ENCODE results near the gene MACROD2. TPM values are rescaled to one million over a fixed set of nuclear protein-coding genes. Genes with fewer than 3 reads are reported as not detected.

MACROD2 gene
- total and polyA plus RNA-seq, 11 donors = 0.54 to 5.4 (median 2.4) TPM

DNA sequence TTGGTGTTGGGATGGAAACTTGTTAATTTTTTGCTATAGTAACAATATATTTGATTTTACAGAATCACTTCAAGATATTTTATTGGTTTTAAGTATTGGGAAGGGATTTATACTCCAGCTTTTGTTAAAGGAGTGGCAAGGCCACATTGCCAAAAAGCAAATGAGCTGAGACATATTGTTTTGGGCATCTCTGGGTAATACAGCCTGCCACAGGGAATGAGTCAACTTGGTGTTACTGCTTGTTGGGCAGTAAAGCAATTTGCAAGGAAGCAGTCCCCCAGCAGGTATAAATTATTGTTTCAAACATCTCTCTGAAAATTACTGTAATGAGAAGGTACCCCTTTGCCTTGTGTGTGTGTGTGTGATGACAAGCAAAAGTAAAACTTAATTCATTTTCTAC, 1210.4 kb downstream of the MACROD2 start:
- TF ChIP-seq POLR2A (IDR thresholded peaks at IDR 0.05) = no peak
- TF ChIP-seq CTCF (IDR thresholded peaks at IDR 0.05) = no peak
- intact Hi-C loops (cut with DNase I) = no loop called here
- no peaks in the 10 kb centered on the region for H3K4me1 ChIP-seq
- no peak overlapping the region for H3K4me3 ChIP-seq
- peaks cover 0 to 21% (median 2%) of the 10 kb centered on the region in 12 donors for H3K9me3 ChIP-seq
- no peaks in the 10 kb centered on the region for H3K27me3 ChIP-seq
- ATAC-seq (no peak), DNase-seq (no peak)
- no peaks in the 10 kb centered on the region for H3K36me3 ChIP-seq
- no peak overlapping the region for H3K27ac ChIP-seq

DNA sequence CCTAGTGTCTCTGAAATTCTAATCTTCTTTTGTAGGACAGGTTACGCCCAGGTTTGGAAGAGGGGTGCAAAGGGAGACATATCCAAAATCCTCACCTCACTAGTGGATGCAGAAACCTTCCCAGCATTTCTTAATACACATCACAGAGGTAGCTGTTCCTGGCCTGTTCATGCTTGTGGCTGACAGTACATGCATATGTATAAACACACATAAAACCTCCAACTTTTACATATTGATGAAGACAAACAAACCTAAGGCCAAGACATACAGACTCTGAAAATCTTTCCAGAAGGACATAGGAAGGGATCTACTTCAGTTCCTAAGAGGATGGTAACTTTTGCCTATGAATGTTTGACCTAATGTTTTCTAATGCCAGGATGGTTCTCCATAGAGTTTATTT, 1214.2 kb downstream of the MACROD2 start:
- ATAC-seq (no peak), DNase-seq (no peak)
- Histone ChIP-seq H3K9me3 (peaks cover 0 to 15% (median 0%) of the 10 kb centered on the region in 12 donors), H3K4me3 (no peak overlapping the region), H3K27ac (no peak overlapping the region), H3K36me3 (no peaks in the 10 kb centered on the region), H3K4me1 (no peaks in the 10 kb centered on the region), H3K27me3 (no peaks in the 10 kb centered on the region)
- TF ChIP-seq POLR2A (IDR thresholded peaks at IDR 0.05) (no peak), CTCF (IDR thresholded peaks at IDR 0.05) (no peak)
- intact Hi-C loops (cut with DNase I) = no loop called here
- WGBS, 4 donors = 84 to 94% (median 89%) methylated on average over 1 of the region's 1 CpG

DNA sequence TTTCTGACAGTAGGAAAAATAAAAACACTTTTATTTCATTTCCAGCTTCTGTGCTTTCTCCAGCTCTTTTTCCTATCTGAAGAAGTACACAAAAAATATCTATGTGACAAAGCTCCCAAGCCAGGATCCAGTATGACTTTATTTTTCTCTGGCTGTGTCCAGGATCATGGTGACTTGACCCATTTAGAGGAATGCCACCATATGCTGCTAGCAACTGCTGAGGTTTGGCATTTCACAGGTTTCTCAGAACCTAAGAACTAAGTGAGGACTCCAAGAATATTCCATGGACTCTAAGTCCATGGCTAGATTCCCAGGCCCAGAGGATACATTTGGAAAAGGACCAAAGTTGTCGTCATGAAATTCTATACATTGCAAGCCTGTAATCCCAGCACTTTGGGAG, 1218.7 kb downstream of the MACROD2 start:
- H3K27me3 ChIP-seq = no peaks in the 10 kb centered on the region
- DNase-seq (no peak), ATAC-seq (no peak)
- H3K9me3 ChIP-seq = peaks cover 0 to 5% (median 0%) of the 10 kb centered on the region in 12 donors
- WGBS, 4 donors = 77 to 86% (median 81%) methylated on average over 1 of the region's 1 CpG
- TF ChIP-seq CTCF (IDR thresholded peaks at IDR 0.05) (no peak), POLR2A (IDR thresholded peaks at IDR 0.05) (no peak)
- H3K4me1 ChIP-seq = no peaks in the 10 kb centered on the region
- no peaks in the 10 kb centered on the region for H3K36me3 ChIP-seq
- intact Hi-C loops (cut with DNase I) = loop anchor here in 1 of 10 donors (10.0 kb wide), 1 partner anchor 59 kb away; no protein-coding TSS in a partner anchor
- no peak overlapping the region for H3K4me3 ChIP-seq
- no peak overlapping the region for H3K27ac ChIP-seq

GRCh38 chr20:15220009-15220656, 1224.8 kb downstream of the MACROD2 start:
- no peak for TF ChIP-seq POLR2A (IDR thresholded peaks at IDR 0.05)
- TF ChIP-seq CTCF (IDR thresholded peaks at IDR 0.05) = no peak
- Histone ChIP-seq H3K4me1 (no peaks in the 10 kb centered on the region), H3K4me3 (no peak overlapping the region), H3K27ac (no peak overlapping the region), H3K9me3 (no peaks in the 10 kb centered on the region), H3K27me3 (no peaks in the 10 kb centered on the region), H3K36me3 (no peaks in the 10 kb centered on the region)
- intact Hi-C loops (cut with DNase I) = no loop called here
- DNase-seq = no peak
- 66 to 67% (median 67%) methylated on average over 6 of the region's 6 CpGs for WGBS, 4 donors
- no peak for ATAC-seq
